SU-DHL-6 (cell line): ENCODE results near the gene TACSTD2.

Source experiments
- CTCF ChIP-seq: fragments of 200-600 bp; sonication (generic); IDR thresholded peaks from one replicate; pipeline ENCODE4 v1.5.1; 2017; ENCODE audit warnings: antibody characterized with exemption, mild to moderate bottlenecking, low read length, moderate library complexity; ENCODE audit not compliant: insufficient read depth, poor library complexity, severe bottlenecking
- EZH2phosphoT487 ChIP-seq: fragments of 200-600 bp; sonication (generic), shearing (Covaris generic); conservative IDR thresholded peaks from 2 replicates; pipeline ENCODE4 v1.6.1; 2018; ENCODE audit warnings: mild to moderate bottlenecking, antibody characterized with exemption, low read length, moderate library complexity, mixed read lengths

- TF ChIP-seq CTCF = no peak
- TF ChIP-seq EZH2phosphoT487 = no peak
These were observed 15.6 kb upstream of the TACSTD2 start for GRCh38 chr1:58592522-58593134.
